ENCODE measurements around the gene OR2A2.

Gene OR2A2

DNA sequence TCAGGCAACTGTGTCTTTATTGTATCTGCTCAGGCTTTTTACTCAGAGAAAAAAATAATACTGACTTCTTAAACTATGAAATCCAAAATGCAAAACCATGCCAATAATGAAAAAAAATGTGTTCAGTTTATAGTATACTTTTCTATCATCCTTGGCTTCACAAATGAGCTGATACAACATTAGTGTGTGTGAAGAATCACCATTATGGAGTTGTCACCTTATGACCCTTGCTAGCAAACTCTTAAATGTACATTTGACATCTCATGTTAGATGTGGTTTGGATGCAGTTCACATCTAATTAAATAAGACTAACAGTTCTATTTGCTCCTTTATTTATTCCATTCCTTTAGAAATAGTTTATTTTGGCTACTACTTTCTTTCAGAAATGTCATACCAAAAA lies 4.2 kb upstream of the OR2A2 start:
- H2BK5ac ChIP-seq (ENCODE audit: low read length), result no peak overlapping the region
- H3K4ac ChIP-seq (ENCODE audit: low read depth, low read length), result no peak overlapping the region
- H3K27me3 ChIP-seq (ENCODE audit: insufficient read depth, low read length, poor library complexity), result no peaks in the 10 kb centered on the region
- no peaks in the 10 kb centered on the region for H3K36me3 ChIP-seq (ENCODE audit: control insufficient read depth, insufficient read depth, low read length)
- no peak overlapping the region for H3K9ac ChIP-seq (ENCODE audit: low read length)
- no peak overlapping the region for H2BK15ac ChIP-seq (replicated peaks; ENCODE audit: low read depth)
- H3K79me2 ChIP-seq (ENCODE audit: control insufficient read depth, insufficient read depth, low read length), result no peaks in the 10 kb centered on the region
- H3K27ac ChIP-seq (ENCODE audit: low read depth, low read length), result no peak overlapping the region
- H2BK120ac ChIP-seq (ENCODE audit: low read depth, low read length), result no peak overlapping the region
- no peak overlapping the region for H2AK5ac ChIP-seq (ENCODE audit: low read length)
- no peaks in the 10 kb centered on the region for H3K4me1 ChIP-seq (ENCODE audit: control insufficient read depth, low read depth, low read length)
- no peak overlapping the region for H3K18ac ChIP-seq (ENCODE audit: low read length)
- H3K4me3 ChIP-seq (ENCODE audit: low read length), result no peak overlapping the region
- DNase-seq, result no peak
- no peak overlapping the region for H4K5ac ChIP-seq (ENCODE audit: low read length)
- no peak overlapping the region for H4K8ac ChIP-seq (ENCODE audit: low read depth, low read length)
- no peaks in the 10 kb centered on the region for H3K79me1 ChIP-seq (ENCODE audit: low read length)
- no peak overlapping the region for H3K56ac ChIP-seq (ENCODE audit: low read length)
- H3K4me2 ChIP-seq (ENCODE audit: low read length), result no peak overlapping the region
- H3K23ac ChIP-seq (ENCODE audit: low read length), result no peak overlapping the region

GRCh38 chr7:144110272-144110671 lies 889 bp downstream of the OR2A2 start:
- H2AK5ac ChIP-seq (ENCODE audit: low read length), result no peak overlapping the region
- no peak overlapping the region for H3K9ac ChIP-seq (ENCODE audit: low read length)
- H3K23ac ChIP-seq (ENCODE audit: low read length), result no peak overlapping the region
- no peak overlapping the region for H3K4me2 ChIP-seq (ENCODE audit: low read length)
- no peak overlapping the region for H3K18ac ChIP-seq (ENCODE audit: low read length)
- H2BK120ac ChIP-seq (ENCODE audit: low read depth, low read length), result no peak overlapping the region
- no peaks in the 10 kb centered on the region for H3K79me1 ChIP-seq (ENCODE audit: low read length)
- peak; percentile 10 for DNase-seq
- H3K4ac ChIP-seq (ENCODE audit: low read depth, low read length), result no peak overlapping the region
- no peaks in the 10 kb centered on the region for H3K79me2 ChIP-seq (ENCODE audit: control insufficient read depth, insufficient read depth, low read length)
- H4K8ac ChIP-seq (ENCODE audit: low read depth, low read length), result no peak overlapping the region
- no peak overlapping the region for H3K56ac ChIP-seq (ENCODE audit: low read length)
- 100% methylated on average over 1 of the region's 5 CpGs for WGBS (ENCODE audit: extremely low coverage, insufficient coverage, low lambda C conversion rate)
- no peak overlapping the region for H4K5ac ChIP-seq (ENCODE audit: low read length)
- no peaks in the 10 kb centered on the region for H3K4me1 ChIP-seq (ENCODE audit: control insufficient read depth, low read depth, low read length)
- no peaks in the 10 kb centered on the region for H3K27me3 ChIP-seq (ENCODE audit: insufficient read depth, low read length, poor library complexity)
- H3K36me3 ChIP-seq (ENCODE audit: control insufficient read depth, insufficient read depth, low read length), result no peaks in the 10 kb centered on the region
- no peak overlapping the region for H3K4me3 ChIP-seq (ENCODE audit: low read length)
- H2BK15ac ChIP-seq (replicated peaks; ENCODE audit: low read depth), result no peak overlapping the region
- no peak overlapping the region for H3K27ac ChIP-seq (ENCODE audit: low read depth, low read length)
- H2BK5ac ChIP-seq (ENCODE audit: low read length), result no peak overlapping the region

DNA sequence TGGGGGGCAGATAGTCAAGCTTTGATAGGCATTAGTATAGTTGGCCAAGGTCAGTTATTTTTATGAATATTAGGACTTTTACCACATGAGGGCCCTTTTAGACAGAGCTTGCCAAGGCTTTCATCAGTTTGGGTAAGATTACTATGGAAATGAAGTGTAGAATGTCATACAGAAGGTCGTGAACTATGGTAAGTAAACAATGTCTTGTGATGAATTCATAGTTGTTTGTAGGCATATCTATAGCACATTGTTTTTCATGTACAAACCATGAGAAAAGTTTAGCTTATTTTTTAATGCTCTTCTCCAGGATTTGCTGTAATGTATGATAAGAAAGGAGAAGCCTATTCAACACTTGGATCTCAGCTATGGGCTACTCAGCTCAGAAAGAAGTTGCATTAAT lies 4.3 kb downstream of the OR2A2 start:
- H3K27ac ChIP-seq (ENCODE audit: low read depth, low read length), result no peak overlapping the region
- H3K23ac ChIP-seq (ENCODE audit: low read length), result no peak overlapping the region
- WGBS (ENCODE audit: extremely low coverage, insufficient coverage, low lambda C conversion rate), result no CpG with 5 or more reads among the region's 1 CpG
- H3K36me3 ChIP-seq (ENCODE audit: control insufficient read depth, insufficient read depth, low read length), result no peaks in the 10 kb centered on the region
- H3K4me2 ChIP-seq (ENCODE audit: low read length), result no peak overlapping the region
- no peaks in the 10 kb centered on the region for H3K79me2 ChIP-seq (ENCODE audit: control insufficient read depth, insufficient read depth, low read length)
- no peak overlapping the region for H3K9ac ChIP-seq (ENCODE audit: low read length)
- no peak overlapping the region for H3K18ac ChIP-seq (ENCODE audit: low read length)
- no peak for DNase-seq
- no peak overlapping the region for H3K4me3 ChIP-seq (ENCODE audit: low read length)
- H3K27me3 ChIP-seq (ENCODE audit: insufficient read depth, low read length, poor library complexity), result no peaks in the 10 kb centered on the region
- no peak overlapping the region for H2AK5ac ChIP-seq (ENCODE audit: low read length)
- no peak overlapping the region for H2BK5ac ChIP-seq (ENCODE audit: low read length)
- H3K4me1 ChIP-seq (ENCODE audit: control insufficient read depth, low read depth, low read length), result no peaks in the 10 kb centered on the region
- H2BK120ac ChIP-seq (ENCODE audit: low read depth, low read length), result no peak overlapping the region
- H3K56ac ChIP-seq (ENCODE audit: low read length), result no peak overlapping the region
- H4K5ac ChIP-seq (ENCODE audit: low read length), result no peak overlapping the region
- H4K8ac ChIP-seq (ENCODE audit: low read depth, low read length), result no peak overlapping the region
- H3K79me1 ChIP-seq (ENCODE audit: low read length), result no peaks in the 10 kb centered on the region
- H2BK15ac ChIP-seq (replicated peaks; ENCODE audit: low read depth), result no peak overlapping the region
- H3K4ac ChIP-seq (ENCODE audit: low read depth, low read length), result no peak overlapping the region

- Histone ChIP-seq H3K4me2 (ENCODE audit: low read length) (no peak overlapping the region), H3K4me3 (ENCODE audit: low read length) (no peak overlapping the region), H3K36me3 (ENCODE audit: control insufficient read depth, insufficient read depth, low read length) (no peaks in the 10 kb centered on the region), H3K9ac (ENCODE audit: low read length) (no peak overlapping the region), H3K79me2 (ENCODE audit: control insufficient read depth, insufficient read depth, low read length) (no peaks in the 10 kb centered on the region), H3K56ac (ENCODE audit: low read length) (no peak overlapping the region), H3K4ac (ENCODE audit: low read depth, low read length) (no peak overlapping the region), H3K27ac (ENCODE audit: low read depth, low read length) (no peak overlapping the region), H2AK5ac (ENCODE audit: low read length) (no peak overlapping the region), H4K8ac (ENCODE audit: low read depth, low read length) (no peak overlapping the region), H2BK120ac (ENCODE audit: low read depth, low read length) (no peak overlapping the region), H3K23ac (ENCODE audit: low read length) (no peak overlapping the region), H3K4me1 (ENCODE audit: control insufficient read depth, low read depth, low read length) (no peaks in the 10 kb centered on the region), H3K27me3 (ENCODE audit: insufficient read depth, low read length, poor library complexity) (no peaks in the 10 kb centered on the region), H2BK15ac (replicated peaks; ENCODE audit: low read depth) (no peak overlapping the region), H2BK5ac (ENCODE audit: low read length) (no peak overlapping the region), H3K79me1 (ENCODE audit: low read length) (no peaks in the 10 kb centered on the region), H4K5ac (ENCODE audit: low read length) (no peak overlapping the region), H3K18ac (ENCODE audit: low read length) (no peak overlapping the region)
- WGBS (ENCODE audit: extremely low coverage, insufficient coverage, low lambda C conversion rate), result no CpG with 5 or more reads among the region's 8 CpGs
- DNase-seq, result peak; percentile 43
These were observed 9.0 kb downstream of the OR2A2 start for GRCh38 chr7:144118341-144118740.

- Histone ChIP-seq H2BK5ac (ENCODE audit: low read length) (no peak within 1 kb of the TSS), H2BK120ac (ENCODE audit: low read depth, low read length) (no peak within 1 kb of the TSS), H4K8ac (ENCODE audit: low read depth, low read length) (no peak within 1 kb of the TSS), H3K9ac (ENCODE audit: low read length) (no peak within 1 kb of the TSS), H3K4me1 (ENCODE audit: control insufficient read depth, low read depth, low read length) (no peaks in the 10 kb centered on the region), H4K5ac (ENCODE audit: low read length) (no peak within 1 kb of the TSS), H2AK5ac (ENCODE audit: low read length) (no peak within 1 kb of the TSS), H3K79me1 (ENCODE audit: low read length) (no peaks in the 10 kb centered on the region), H3K4me2 (ENCODE audit: low read length) (no peak within 1 kb of the TSS), H3K18ac (ENCODE audit: low read length) (no peak within 1 kb of the TSS), H3K27me3 (ENCODE audit: insufficient read depth, low read length, poor library complexity) (no peaks in the 10 kb centered on the region), H3K79me2 (ENCODE audit: control insufficient read depth, insufficient read depth, low read length) (no peaks in the 10 kb centered on the region), H3K56ac (ENCODE audit: low read length) (no peak within 1 kb of the TSS), H3K36me3 (ENCODE audit: control insufficient read depth, insufficient read depth, low read length) (no peaks in the 10 kb centered on the region), H3K27ac (ENCODE audit: low read depth, low read length) (no peak within 1 kb of the TSS), H3K4ac (ENCODE audit: low read depth, low read length) (no peak within 1 kb of the TSS), H3K4me3 (ENCODE audit: low read length) (no peak within 1 kb of the TSS), H2BK15ac (replicated peaks; ENCODE audit: low read depth) (no peak within 1 kb of the TSS), H3K23ac (ENCODE audit: low read length) (no peak within 1 kb of the TSS)
- DNase-seq, result no peak
- no CpG with 5 or more reads among the region's 1 CpG for WGBS (ENCODE audit: extremely low coverage, insufficient coverage, low lambda C conversion rate)
These were observed 13.5 kb downstream of the OR2A2 start, which contains the start of gene OR2A14 for GRCh38 chr7:144122876-144123275. Gene OR2A14 (plus strand): TSS chr7:144123176. CDS start chr7:144129113, 5,937 bp downstream.

DNA sequence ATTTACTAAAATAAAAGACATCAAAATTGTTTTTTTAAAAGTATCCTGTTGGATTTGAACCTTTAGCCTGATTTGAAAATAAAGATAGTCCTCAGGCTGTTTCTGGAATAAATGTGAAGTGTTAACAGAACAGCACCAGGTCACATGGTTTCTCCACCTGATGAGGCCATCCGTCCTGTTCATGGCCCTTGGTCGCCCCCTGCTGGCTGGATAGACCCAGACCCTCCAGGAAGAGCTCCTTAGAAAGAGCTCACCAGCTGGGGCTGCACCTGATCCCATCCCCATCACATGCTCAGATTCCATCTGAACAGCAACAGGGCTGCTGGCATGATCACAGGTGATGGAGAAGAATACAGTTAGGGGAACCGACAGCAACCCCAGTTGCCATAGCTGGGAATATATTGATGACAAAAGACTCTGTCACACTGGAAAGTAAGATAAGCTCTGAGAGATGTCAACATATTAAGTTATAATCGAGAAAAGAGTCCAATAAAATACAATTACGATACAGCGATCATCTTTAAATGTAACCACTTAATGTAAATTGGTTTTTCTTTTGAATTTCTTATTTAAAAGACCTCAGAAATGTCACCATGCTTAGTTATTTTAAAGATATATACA lies 18.4 kb downstream of the OR2A2 start:
- Histone ChIP-seq H3K4ac (ENCODE audit: low read depth, low read length) (no peak overlapping the region), H4K5ac (ENCODE audit: low read length) (no peak overlapping the region), H3K18ac (ENCODE audit: low read length) (no peak overlapping the region), H3K79me1 (ENCODE audit: low read length) (no peaks in the 10 kb centered on the region), H3K27ac (ENCODE audit: low read depth, low read length) (no peak overlapping the region), H2BK120ac (ENCODE audit: low read depth, low read length) (no peak overlapping the region), H3K23ac (ENCODE audit: low read length) (no peak overlapping the region), H3K4me2 (ENCODE audit: low read length) (no peak overlapping the region), H3K27me3 (ENCODE audit: insufficient read depth, low read length, poor library complexity) (no peaks in the 10 kb centered on the region), H3K36me3 (ENCODE audit: control insufficient read depth, insufficient read depth, low read length) (no peaks in the 10 kb centered on the region), H3K56ac (ENCODE audit: low read length) (no peak overlapping the region), H3K4me3 (ENCODE audit: low read length) (no peak overlapping the region), H2BK15ac (replicated peaks; ENCODE audit: low read depth) (no peak overlapping the region), H2AK5ac (ENCODE audit: low read length) (no peak overlapping the region), H2BK5ac (ENCODE audit: low read length) (no peak overlapping the region), H3K4me1 (ENCODE audit: control insufficient read depth, low read depth, low read length) (no peaks in the 10 kb centered on the region), H3K9ac (ENCODE audit: low read length) (no peak overlapping the region), H3K79me2 (ENCODE audit: control insufficient read depth, insufficient read depth, low read length) (no peaks in the 10 kb centered on the region), H4K8ac (ENCODE audit: low read depth, low read length) (no peak overlapping the region)
- DNase-seq, result peak; percentile 90
- WGBS (ENCODE audit: extremely low coverage, insufficient coverage, low lambda C conversion rate), result no CpG with 5 or more reads among the region's 6 CpGs

All from mesendoderm (in vitro differentiated cells).